Parathyroid adenoma (tissue), 2 donors: ENCODE data around the gene TSPAN11.

Experiments used
- H2AFZ ChIP-seq: fragments of 300-600 bp; sonication (generic); one replicate; pipeline ENCODE4 v1.7.0; 2017; ENCODE audit warnings: antibody characterized with exemption, mild to moderate bottlenecking
- H3K27ac ChIP-seq: fragments of 300-600 bp; sonication (generic); one replicate; pipeline ENCODE4 v1.7.0; 2017
- H3K27me3 ChIP-seq: fragments of 300-600 bp; sonication (generic); one replicate; pipeline ENCODE4 v1.7.0; 2017; ENCODE audit warnings: low read length; ENCODE audit not compliant: control insufficient read depth, insufficient read depth
- H3K36me3 ChIP-seq: fragments of 300-600 bp; sonication (generic); one replicate; pipeline ENCODE4 v1.7.0; 2017; ENCODE audit warnings: low read length; ENCODE audit not compliant: control insufficient read depth, insufficient read depth
- H3K4me1 ChIP-seq: fragments of 300-600 bp; sonication (generic); one replicate; pipeline ENCODE4 v1.7.0; 2017; ENCODE audit warnings: control low read depth
- H3K4me2 ChIP-seq: fragments of 300-600 bp; sonication (generic); one replicate; pipeline ENCODE4 v1.7.0; 2017; ENCODE audit warnings: low read length
- H3K4me3 ChIP-seq: fragments of 300-600 bp; sonication (generic); one replicate; pipeline ENCODE4 v1.7.0; 2017; ENCODE audit warnings: low read depth, low read length
- H3K79me2 ChIP-seq: fragments of 300-600 bp; sonication (generic); one replicate; pipeline ENCODE4 v1.7.0; 2017; ENCODE audit warnings: control low read depth
- H3K9ac ChIP-seq: fragments of 300-600 bp; sonication (generic); one replicate; pipeline ENCODE4 v1.7.0; 2017; ENCODE audit warnings: mild to moderate bottlenecking
- H3K9me3 ChIP-seq: fragments of 300-600 bp; sonication (generic); one replicate; pipeline ENCODE4 v1.7.0; 2017; ENCODE audit warnings: low read length; ENCODE audit not compliant: control insufficient read depth
- CTCF ChIP-seq: fragments of 300-600 bp; sonication (generic); IDR thresholded peaks from one replicate; pipeline ENCODE4 v1.7.0; 2017; ENCODE audit warnings: antibody characterized with exemption, mild to moderate bottlenecking
- donor health status: primary hyperparathyroidism.

TSPAN11 gene

GRCh38 chr12:30972035-30972434 lies 45.5 kb downstream of the TSPAN11 start:
- H3K9ac ChIP-seq: no peak overlapping the region
- no peaks in the 10 kb centered on the region for H3K36me3 ChIP-seq
- H2AFZ ChIP-seq: no peak overlapping the region
- H3K27ac ChIP-seq: no peak overlapping the region
- H3K4me1 ChIP-seq: peaks cover 12% of the 10 kb centered on the region
- no peaks in the 10 kb centered on the region for H3K79me2 ChIP-seq
- no peak for TF ChIP-seq CTCF
- H3K9me3 ChIP-seq: no peaks in the 10 kb centered on the region
- H3K4me3 ChIP-seq: no peak overlapping the region
- no peaks in the 10 kb centered on the region for H3K27me3 ChIP-seq
- no peak overlapping the region for H3K4me2 ChIP-seq

- H3K27ac ChIP-seq: no peak overlapping the region
- H3K79me2 ChIP-seq: no peaks in the 10 kb centered on the region
- peaks cover 9% of the 10 kb centered on the region for H3K4me1 ChIP-seq
- H3K36me3 ChIP-seq: no peaks in the 10 kb centered on the region
- no peak overlapping the region for H3K9ac ChIP-seq
- no peak overlapping the region for H3K4me3 ChIP-seq
- H3K9me3 ChIP-seq: no peaks in the 10 kb centered on the region
- TF ChIP-seq CTCF: no peak
- no peaks in the 10 kb centered on the region for H3K27me3 ChIP-seq
- no peak overlapping the region for H2AFZ ChIP-seq
- no peak overlapping the region for H3K4me2 ChIP-seq
Measured at GRCh38 chr12:30973175-30973574, 46.6 kb downstream of the TSPAN11 start.

DNA sequence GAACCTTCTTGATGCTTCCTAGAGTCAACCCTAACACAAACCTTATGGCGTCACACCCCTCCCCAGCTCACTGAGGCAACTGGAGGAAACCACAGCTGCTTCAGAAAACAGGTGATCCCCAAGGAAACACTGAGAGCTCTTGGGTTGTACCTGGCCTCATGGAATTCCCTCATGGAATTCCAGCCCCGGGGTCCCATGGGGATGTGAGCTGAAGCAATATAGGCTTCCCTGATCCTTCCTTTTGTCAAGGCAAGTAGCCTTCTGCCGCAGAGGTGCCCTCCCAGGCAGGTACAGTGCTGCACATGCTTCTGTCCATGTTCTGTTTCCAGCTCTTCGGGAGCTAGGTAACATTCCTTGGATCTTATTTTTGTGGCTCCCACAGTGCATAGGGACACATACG lies 47.3 kb downstream of the TSPAN11 start:
- Histone ChIP-seq H2AFZ (no peak overlapping the region), H3K36me3 (no peaks in the 10 kb centered on the region), H3K9ac (no peak overlapping the region), H3K4me2 (no peak overlapping the region), H3K27ac (no peak overlapping the region), H3K27me3 (no peaks in the 10 kb centered on the region), H3K9me3 (no peaks in the 10 kb centered on the region), H3K4me3 (no peak overlapping the region), H3K79me2 (no peaks in the 10 kb centered on the region), H3K4me1 (peaks cover 9% of the 10 kb centered on the region)
- no peak for TF ChIP-seq CTCF

GRCh38 chr12:30974746-30975500 lies 48.4 kb downstream of the TSPAN11 start:
- Histone ChIP-seq H3K4me3 (no peak overlapping the region), H3K4me1 (peaks cover 9% of the 10 kb centered on the region), H3K27ac (no peak overlapping the region), H3K79me2 (no peaks in the 10 kb centered on the region), H3K9ac (no peak overlapping the region), H3K36me3 (no peaks in the 10 kb centered on the region), H3K27me3 (no peaks in the 10 kb centered on the region), H3K4me2 (no peak overlapping the region), H2AFZ (peak overlapping the region; percentile 23), H3K9me3 (no peaks in the 10 kb centered on the region)
- TF ChIP-seq CTCF: no peak

GRCh38 chr12:30975581-30975980 lies 49.0 kb downstream of the TSPAN11 start:
- Histone ChIP-seq H3K79me2 (no peaks in the 10 kb centered on the region), H3K9me3 (no peaks in the 10 kb centered on the region), H3K4me2 (no peak overlapping the region), H3K4me3 (no peak overlapping the region), H3K27ac (no peak overlapping the region), H3K4me1 (peaks cover 9% of the 10 kb centered on the region), H3K9ac (no peak overlapping the region), H3K36me3 (no peaks in the 10 kb centered on the region), H3K27me3 (no peaks in the 10 kb centered on the region), H2AFZ (no peak overlapping the region)
- no peak for TF ChIP-seq CTCF
